ENCODE results near the gene SCFD2. TPM values are rescaled to one million over a fixed set of nuclear protein-coding genes. Genes with fewer than 3 reads are reported as not detected.

Gene SCFD2
- total RNA-seq, 2 donors from 2014 or later, result 20.3 to 27.4 TPM

GRCh38 chr4:52889354-52889753, 476.5 kb downstream of the SCFD2 start:
- DNase-seq (ENCODE audit: low spot score), result no peak
- ATAC-seq (ENCODE audit: insufficient number of reproducible peaks, low FRiP score, low read depth), result no peak
- Histone ChIP-seq H3K9me3 (no peaks in the 10 kb centered on the region), H3K4me1 (ENCODE audit: control insufficient read depth in 1 of 2, low read depth in 2 of 2) (no peaks in the 10 kb centered on the region), H3K4me3 (no peak overlapping the region), H3K27ac (no peak overlapping the region), H3K27me3 (replicated peaks; ENCODE audit: insufficient read depth) (no peaks in the 10 kb centered on the region), H3K36me3 (no peaks in the 10 kb centered on the region)
- no peak for TF ChIP-seq CTCF (IDR thresholded peaks at IDR 0.05)

- H3K9me3 ChIP-seq, result no peaks in the 10 kb centered on the region
- no peak overlapping the region for H3K27ac ChIP-seq
- H3K4me3 ChIP-seq, result no peak overlapping the region
- DNase-seq (ENCODE audit: low spot score) (no peak), ATAC-seq (ENCODE audit: insufficient number of reproducible peaks, low FRiP score, low read depth) (no peak)
- no peak for TF ChIP-seq CTCF (IDR thresholded peaks at IDR 0.05)
- no peaks in the 10 kb centered on the region for H3K36me3 ChIP-seq
- H3K27me3 ChIP-seq (replicated peaks; ENCODE audit: insufficient read depth), result no peaks in the 10 kb centered on the region
- no peaks in the 10 kb centered on the region for H3K4me1 ChIP-seq (ENCODE audit: control insufficient read depth in 1 of 2, low read depth in 2 of 2)
Measured at GRCh38 chr4:52884994-52885393, 480.9 kb downstream of the SCFD2 start.

GRCh38 chr4:52883707-52884669, 481.9 kb downstream of the SCFD2 start:
- Histone ChIP-seq H3K27me3 (replicated peaks; ENCODE audit: insufficient read depth) (no peaks in the 10 kb centered on the region), H3K4me3 (no peak overlapping the region), H3K4me1 (ENCODE audit: control insufficient read depth in 1 of 2, low read depth in 2 of 2) (no peaks in the 10 kb centered on the region), H3K27ac (no peak overlapping the region), H3K36me3 (no peaks in the 10 kb centered on the region), H3K9me3 (no peaks in the 10 kb centered on the region)
- ATAC-seq (ENCODE audit: insufficient number of reproducible peaks, low FRiP score, low read depth) (no peak), DNase-seq (ENCODE audit: low spot score) (no peak)
- no peak for TF ChIP-seq CTCF (IDR thresholded peaks at IDR 0.05)

GRCh38 chr4:52883183-52883621, 482.7 kb downstream of the SCFD2 start:
- H3K4me3 ChIP-seq, result no peak overlapping the region
- no peak for ATAC-seq (ENCODE audit: insufficient number of reproducible peaks, low FRiP score, low read depth)
- H3K27me3 ChIP-seq (replicated peaks; ENCODE audit: insufficient read depth), result no peaks in the 10 kb centered on the region
- no peak for TF ChIP-seq CTCF (IDR thresholded peaks at IDR 0.05)
- no peaks in the 10 kb centered on the region for H3K4me1 ChIP-seq (ENCODE audit: control insufficient read depth in 1 of 2, low read depth in 2 of 2)
- H3K36me3 ChIP-seq, result no peaks in the 10 kb centered on the region
- H3K27ac ChIP-seq, result no peak overlapping the region
- H3K9me3 ChIP-seq, result no peaks in the 10 kb centered on the region
- DNase-seq (ENCODE audit: low spot score), result no peak

- Histone ChIP-seq H3K27ac (no peak overlapping the region), H3K36me3 (no peaks in the 10 kb centered on the region), H3K4me1 (ENCODE audit: control insufficient read depth in 1 of 2, low read depth in 2 of 2) (no peaks in the 10 kb centered on the region), H3K4me3 (no peak overlapping the region), H3K9me3 (no peaks in the 10 kb centered on the region), H3K27me3 (replicated peaks; ENCODE audit: insufficient read depth) (no peaks in the 10 kb centered on the region)
- no peak for ATAC-seq (ENCODE audit: insufficient number of reproducible peaks, low FRiP score, low read depth)
- DNase-seq (ENCODE audit: low spot score), result no peak
- TF ChIP-seq CTCF (IDR thresholded peaks at IDR 0.05), result no peak
Measured at GRCh38 chr4:52880994-52881393, 484.9 kb downstream of the SCFD2 start.
